Measurements from ENCODE around the gene GRIN2C. TPM values are rescaled to one million over a fixed set of nuclear protein-coding genes. Genes with fewer than 3 reads are reported as not detected.

GRIN2C gene
- total and polyA plus RNA-seq, 2 of the 4 experiments (the other 2 are of a cell fraction): 0.22 TPM; not detected in 1

DNA sequence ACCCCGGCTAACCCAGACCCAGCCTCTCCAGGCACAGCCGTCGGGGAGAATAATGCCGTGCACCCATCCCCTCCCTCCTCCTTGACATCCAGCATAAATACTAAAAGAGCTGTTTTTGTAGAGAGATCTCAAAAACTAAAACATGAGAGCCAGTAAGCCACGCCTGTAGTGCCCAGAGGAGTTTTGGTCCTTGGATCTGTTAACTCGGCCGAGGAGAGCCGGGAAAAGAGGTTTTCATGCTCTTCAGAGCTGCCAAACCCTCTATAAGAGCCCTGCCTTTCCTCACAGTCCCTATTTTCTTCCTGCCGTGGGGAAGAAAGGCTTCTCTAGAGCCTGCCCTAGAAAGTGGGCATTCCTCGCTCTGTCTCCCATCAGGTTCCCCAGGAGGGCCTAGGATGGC lies 53.4 kb downstream of the GRIN2C start:
- no peaks in the 10 kb centered on the region for H3K79me1 ChIP-seq (ENCODE audit: low read depth in 1 of 2, low read length in 2 of 2)
- DNase-seq: no peak
- H3K23ac ChIP-seq (ENCODE audit: low read depth, low read length): no peak overlapping the region
- no peak overlapping the region for H3K56ac ChIP-seq (ENCODE audit: extremely low read depth, insufficient read depth, low read length)
- H3K27ac ChIP-seq (ENCODE audit: insufficient read depth, low read length): no peak overlapping the region
- no peak overlapping the region for H2BK5ac ChIP-seq (ENCODE audit: low read depth, low read length, poor library complexity, severe bottlenecking)
- dilution Hi-C loops (cut with HindIII; ENCODE audit: low sequenced_read_pairs, unreplicated experiment) (no loop called here), intact Hi-C loops (cut with micrococcal nuclease) (no loop called here), in situ Hi-C loops (cut with MboI; ENCODE audit: low sequenced_read_pairs) (no loop called here)
- ATAC-seq (ENCODE audit: low read depth): no peak
- no peak overlapping the region for H3K18ac ChIP-seq (ENCODE audit: low read depth, low read length)
- peaks cover 9% of the 10 kb centered on the region for H3K36me3 ChIP-seq (ENCODE audit: control insufficient read depth, insufficient read depth, low read length)
- H2BK120ac ChIP-seq (ENCODE audit: low read depth, low read length): no peak overlapping the region
- H3K4ac ChIP-seq (ENCODE audit: low read depth, low read length): no peak overlapping the region
- H2AFZ ChIP-seq (replicated peaks; ENCODE audit: low read length, poor library complexity): no peak overlapping the region
- WGBS, 2 experiments (ENCODE audit: extremely low coverage in 2 of 2, insufficient read length in 1 of 2): no CpG with 5 or more reads among the region's 10 CpGs
- TF ChIP-seq RCOR1 (IDR thresholded peaks at IDR 0.05; ENCODE audit: insufficient replicate concordance, low read length) (no peak), RAD21 (IDR thresholded peaks at IDR 0.05; ENCODE audit: low read length) (no peak), MXI1 (IDR thresholded peaks at IDR 0.05; ENCODE audit: borderline replicate concordance, low read depth, low read length) (no peak), BHLHE40 (IDR thresholded peaks at IDR 0.05; ENCODE audit: low read depth, low read length) (no peak), CEBPB (IDR thresholded peaks at IDR 0.05; ENCODE audit: low read depth, low read length) (no peak), SMC3 (IDR thresholded peaks at IDR 0.05; ENCODE audit: low read depth, low read length) (no peak), FOS (IDR thresholded peaks at IDR 0.05; ENCODE audit: low read depth, low read length) (no peak), MAZ (IDR thresholded peaks at IDR 0.05; ENCODE audit: borderline replicate concordance, low read depth, low read length) (no peak), POLR2A (IDR thresholded peaks at IDR 0.05; ENCODE audit: low read depth, low read length) (no peak), CHD1 (IDR thresholded peaks at IDR 0.05; ENCODE audit: low read depth, low read length) (no peak), MAFK (IDR thresholded peaks at IDR 0.05; ENCODE audit: low read depth, low read length) (no peak), RFX5 (IDR thresholded peaks at IDR 0.05; ENCODE audit: low read depth, low read length) (no peak), NFE2L2 (IDR thresholded peaks at IDR 0.05; ENCODE audit: low read depth, low read length) (no peak)
- TF ChIP-seq, protein P1, sequence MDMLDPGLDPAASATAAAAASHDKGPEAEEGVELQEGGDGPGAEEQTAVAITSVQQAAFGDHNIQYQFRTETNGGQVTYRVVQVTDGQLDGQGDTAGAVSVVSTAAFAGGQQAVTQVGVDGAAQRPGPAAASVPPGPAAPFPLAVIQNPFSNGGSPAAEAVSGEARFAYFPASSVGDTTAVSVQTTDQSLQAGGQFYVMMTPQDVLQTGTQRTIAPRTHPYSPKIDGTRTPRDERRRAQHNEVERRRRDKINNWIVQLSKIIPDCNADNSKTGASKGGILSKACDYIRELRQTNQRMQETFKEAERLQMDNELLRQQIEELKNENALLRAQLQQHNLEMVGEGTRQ (IDR thresholded peaks at IDR 0.05; ENCODE audit: low read depth, low read length): no peak
- TF ChIP-seq, protein P2, sequence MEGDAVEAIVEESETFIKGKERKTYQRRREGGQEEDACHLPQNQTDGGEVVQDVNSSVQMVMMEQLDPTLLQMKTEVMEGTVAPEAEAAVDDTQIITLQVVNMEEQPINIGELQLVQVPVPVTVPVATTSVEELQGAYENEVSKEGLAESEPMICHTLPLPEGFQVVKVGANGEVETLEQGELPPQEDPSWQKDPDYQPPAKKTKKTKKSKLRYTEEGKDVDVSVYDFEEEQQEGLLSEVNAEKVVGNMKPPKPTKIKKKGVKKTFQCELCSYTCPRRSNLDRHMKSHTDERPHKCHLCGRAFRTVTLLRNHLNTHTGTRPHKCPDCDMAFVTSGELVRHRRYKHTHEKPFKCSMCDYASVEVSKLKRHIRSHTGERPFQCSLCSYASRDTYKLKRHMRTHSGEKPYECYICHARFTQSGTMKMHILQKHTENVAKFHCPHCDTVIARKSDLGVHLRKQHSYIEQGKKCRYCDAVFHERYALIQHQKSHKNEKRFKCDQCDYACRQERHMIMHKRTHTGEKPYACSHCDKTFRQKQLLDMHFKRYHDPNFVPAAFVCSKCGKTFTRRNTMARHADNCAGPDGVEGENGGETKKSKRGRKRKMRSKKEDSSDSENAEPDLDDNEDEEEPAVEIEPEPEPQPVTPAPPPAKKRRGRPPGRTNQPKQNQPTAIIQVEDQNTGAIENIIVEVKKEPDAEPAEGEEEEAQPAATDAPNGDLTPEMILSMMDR (conservative IDR thresholded peaks at IDR 0.05; ENCODE audit: low read depth, low read length): no peak
- TF ChIP-seq, protein P3, sequence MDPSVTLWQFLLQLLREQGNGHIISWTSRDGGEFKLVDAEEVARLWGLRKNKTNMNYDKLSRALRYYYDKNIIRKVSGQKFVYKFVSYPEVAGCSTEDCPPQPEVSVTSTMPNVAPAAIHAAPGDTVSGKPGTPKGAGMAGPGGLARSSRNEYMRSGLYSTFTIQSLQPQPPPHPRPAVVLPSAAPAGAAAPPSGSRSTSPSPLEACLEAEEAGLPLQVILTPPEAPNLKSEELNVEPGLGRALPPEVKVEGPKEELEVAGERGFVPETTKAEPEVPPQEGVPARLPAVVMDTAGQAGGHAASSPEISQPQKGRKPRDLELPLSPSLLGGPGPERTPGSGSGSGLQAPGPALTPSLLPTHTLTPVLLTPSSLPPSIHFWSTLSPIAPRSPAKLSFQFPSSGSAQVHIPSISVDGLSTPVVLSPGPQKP (IDR thresholded peaks at IDR 0.05; ENCODE audit: borderline replicate concordance, low read depth, low read length): no peak
- no peaks in the 10 kb centered on the region for H3K4me1 ChIP-seq (ENCODE audit: control insufficient read depth, insufficient read depth, low read length)
- H3K4me3 ChIP-seq (ENCODE audit: insufficient read depth, low read depth, low read length): no peak overlapping the region
- no peak overlapping the region for H3K14ac ChIP-seq (replicated peaks; ENCODE audit: low read depth, low read length)
- H3K9me1 ChIP-seq (ENCODE audit: insufficient read depth, low read length): 0 out of 2 replicates have a peak, but pooled peaks cover 2% of the 10 kb centered on the region
- no peak overlapping the region for H4K8ac ChIP-seq (ENCODE audit: low read depth in 2 of 2, low read length in 2 of 2)
- CTCF ChIA-PET: interaction anchor here (0.7 kb wide), 1 partner anchor 15 kb away, joined by 3 read pairs; no protein-coding TSS in a partner anchor
- H2BK15ac ChIP-seq (ENCODE audit: low read depth, low read length): no peak overlapping the region
- BruUV-seq (replicated peaks): no TSS peak
- no peak overlapping the region for H2AK9ac ChIP-seq (replicated peaks; ENCODE audit: low read depth, low read length, poor library complexity)
- H2AK5ac ChIP-seq (ENCODE audit: low read depth, low read length): no peak overlapping the region
- H4K91ac ChIP-seq (ENCODE audit: insufficient read depth, low read depth, low read length): no peak overlapping the region
- no peak overlapping the region for H4K5ac ChIP-seq (ENCODE audit: low read depth, low read length)
- POLR2A ChIA-PET (ENCODE audit: unreplicated experiment): no interaction called here
- no peak overlapping the region for H3K9ac ChIP-seq (ENCODE audit: low read depth, low read length)
- no peaks in the 10 kb centered on the region for H3K27me3 ChIP-seq (ENCODE audit: control insufficient read depth, insufficient read depth, low read length)
- H2BK20ac ChIP-seq (ENCODE audit: low read depth, low read length): no peak overlapping the region
- no peaks in the 10 kb centered on the region; the same call in 1 of the 2 replicates for H4K20me1 ChIP-seq (ENCODE audit: insufficient read depth, low read length)
- no peaks in the 10 kb centered on the region for H3K9me3 ChIP-seq (ENCODE audit: control insufficient read depth, insufficient read depth, low read length)
- H3K4me2 ChIP-seq (ENCODE audit: low read depth, low read length): no peak overlapping the region

Measured in IMR-90 (cell line).